IMR-90 (cell line): ENCODE results near the gene GRAMD4.

Experiments used
- BHLHE40 ChIP-seq: fragments of 150-350 bp; IDR thresholded peaks from 2 replicates; pipeline ENCODE4 v1.6.1; 2016; ENCODE audit warnings: mild to moderate bottlenecking, low read depth, low read length
- CEBPB ChIP-seq: IDR thresholded peaks from 2 replicates; pipeline ENCODE4 v1.6.1; 2012; ENCODE audit warnings: low read depth, low read length, improper control_type of control experiment
- CTCF ChIP-seq: conservative IDR thresholded peaks from 2 replicates; pipeline ENCODE4 v1.5.1; 2012; ENCODE audit warnings: mild to moderate bottlenecking, low read depth, low read length, improper control_type of control experiment
- ELK1 ChIP-seq: fragments of 150-350 bp; IDR thresholded peaks from 2 replicates; pipeline ENCODE4 v1.6.1; 2016; ENCODE audit warnings: low read depth, mild to moderate bottlenecking, low read length, moderate library complexity, borderline replicate concordance
- MAFK ChIP-seq: IDR thresholded peaks from 2 replicates; pipeline ENCODE4 v1.6.1; 2012; ENCODE audit warnings: low read depth, low read length, improper control_type of control experiment
- MAZ ChIP-seq: IDR thresholded peaks from 2 replicates; pipeline ENCODE4 v1.6.1; 2012; ENCODE audit warnings: low read depth, mild to moderate bottlenecking, low read length, improper control_type of control experiment, moderate library complexity, borderline replicate concordance
- MXI1 ChIP-seq: IDR thresholded peaks from 2 replicates; pipeline ENCODE4 v1.6.1; 2012; ENCODE audit warnings: low read depth, mild to moderate bottlenecking, low read length, moderate library complexity, borderline replicate concordance
- POLR2A ChIP-seq: IDR thresholded peaks from 2 replicates; pipeline ENCODE4 v1.6.1; 2012; ENCODE audit warnings: mild to moderate bottlenecking, low read depth, low read length
- RAD21 ChIP-seq: IDR thresholded peaks from 2 replicates; pipeline ENCODE4 v1.6.1; 2012; ENCODE audit warnings: low read length, improper control_type of control experiment
- RCOR1 ChIP-seq: IDR thresholded peaks from 2 replicates; pipeline ENCODE4 v1.6.1; 2012; ENCODE audit warnings: mild to moderate bottlenecking, low read length, improper control_type of control experiment; ENCODE audit not compliant: insufficient replicate concordance
- RFX5 ChIP-seq: IDR thresholded peaks from 2 replicates; pipeline ENCODE4 v1.8.0; 2012; ENCODE audit warnings: low read depth, mild to moderate bottlenecking, low read length, moderate library complexity
- SMC3 ChIP-seq: fragments of 150-350 bp; IDR thresholded peaks from 2 replicates; pipeline ENCODE4 v1.6.1; 2016; ENCODE audit warnings: low read depth, mild to moderate bottlenecking, antibody characterized with exemption, low read length, moderate library complexity
- USF2 ChIP-seq: fragments of 150-350 bp; IDR thresholded peaks from 2 replicates; pipeline ENCODE4 v1.6.1; 2017; ENCODE audit warnings: mild to moderate bottlenecking, antibody characterized with exemption, low read length, low read depth

- TF ChIP-seq MXI1 (no peak), CTCF (no peak), POLR2A (no peak), MAFK (no peak), USF2 (no peak), RCOR1 (no peak), ELK1 (no peak), CEBPB (no peak), SMC3 (no peak), RAD21 (no peak), BHLHE40 (no peak), MAZ (no peak), RFX5 (no peak)
These were observed 24.6 kb upstream of the GRAMD4 start for GRCh38 chr22:46595545-46595944.
